Body of pancreas (tissue), 4 donors: ENCODE measurements around the gene SETD1A.

Experiments used
- CTCF ChIP-seq, 7 experiments: fragments of 450-650 bp in 4 of 7; fragments of 200-600 bp in 3 of 7; sonication (generic) in 3 of 7; IDR thresholded peaks; one replicate each; pipeline ENCODE4 v1.5.1; 2016 to 2019; ENCODE audit warnings: antibody characterized with exemption in 7 of 7
- POLR2A ChIP-seq, 3 donors: fragments of 450-650 bp; IDR thresholded peaks; one replicate each; pipeline ENCODE4 v1.6.1; 2016; ENCODE audit warnings: antibody characterized with exemption in 3 of 3, mild to moderate bottlenecking in 2 of 3

DNA sequence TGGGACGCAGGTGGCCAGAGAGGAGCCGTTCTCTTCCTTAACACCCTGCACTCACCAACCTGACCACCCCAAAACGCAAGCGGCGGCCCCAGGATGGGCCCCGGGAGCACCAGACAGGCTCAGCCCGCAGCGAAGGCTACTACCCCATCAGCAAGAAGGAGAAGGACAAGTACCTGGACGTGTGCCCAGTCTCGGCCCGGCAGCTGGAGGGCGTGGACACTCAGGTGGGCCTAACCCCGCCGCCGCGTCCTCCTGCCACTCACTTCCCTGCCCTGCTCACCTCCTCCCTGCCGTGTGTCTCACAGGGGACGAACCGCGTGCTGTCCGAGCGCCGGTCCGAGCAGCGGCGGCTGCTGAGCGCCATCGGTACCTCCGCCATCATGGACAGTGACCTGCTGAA lies 22.9 kb downstream of the SETD1A start:
- no peak for TF ChIP-seq CTCF (IDR thresholded peaks at IDR 0.05)
- TF ChIP-seq POLR2A (IDR thresholded peaks at IDR 0.05): no peak
